Measurements from ENCODE around the gene MAPKAPK2. TPM values are rescaled to one million over a fixed set of nuclear protein-coding genes. Genes with fewer than 3 reads are reported as not detected.

Gene MAPKAPK2
- polyA plus RNA-seq, 1 donor (not counting 4 experiments of a cell fraction or from before 2014, with no cell fraction given): 41.5 TPM

- Histone ChIP-seq H3K9ac (ENCODE audit: control insufficient read depth, extremely low read depth, insufficient read depth, low read length) (peak overlapping the region; percentile 93), H3K27ac (ENCODE audit: control insufficient read depth, insufficient read depth, low read length) (peak overlapping the region; percentile 83), H3K4me2 (ENCODE audit: control insufficient read depth, extremely low read depth, insufficient read depth, low read depth, low read length) (peak overlapping the region; percentile 99), H3K79me2 (ENCODE audit: control insufficient read depth, insufficient read depth, low read length) (peaks cover 63% of the 10 kb centered on the region), H3K9me3 (ENCODE audit: control insufficient read depth, low read depth, low read length) (no peaks in the 10 kb centered on the region), H3K36me3 (ENCODE audit: control insufficient read depth in 2 of 2, extremely low read depth in 1 of 2, insufficient read depth in 2 of 2, low read length in 2 of 2) (peaks cover 0 to 2% of the 10 kb centered on the region in 2 experiments), H2AFZ (ENCODE audit: control insufficient read depth, low read length) (peak overlapping the region; percentile 20), H3K27me3 (ENCODE audit: control insufficient read depth, extremely low read depth, insufficient read depth, low read length) (peaks cover 10% of the 10 kb centered on the region), H3K4me3 (ENCODE audit: control insufficient read depth in 2 of 3, extremely low read depth in 1 of 3, insufficient read depth in 2 of 3, low read depth in 1 of 3, low read length in 3 of 3) (peak overlapping the region; percentile 75 to 90 (median 84)), H3K4me1 (ENCODE audit: control insufficient read depth, extremely low read depth, insufficient read depth, low read length) (peaks cover 29% of the 10 kb centered on the region), H4K20me1 (ENCODE audit: control insufficient read depth, extremely low read depth, insufficient read depth, low read length) (peaks cover 43% of the 10 kb centered on the region), H3K9me1 (ENCODE audit: control insufficient read depth, extremely low read depth, insufficient read depth, low read length) (peaks cover 12% of the 10 kb centered on the region)
- FAIRE-seq (no peak), DNase-seq (ENCODE audit: low read depth, low spot score) (no peak)
- TF ChIP-seq CTCF (optimal IDR thresholded peaks at IDR 0.05 in 1 of 3, IDR thresholded peaks at IDR 0.05 in 1 of 3, conservative IDR thresholded peaks at IDR 0.05 in 1 of 3; ENCODE audit: extremely low read depth in 1 of 3, insufficient read depth in 2 of 3, low read length in 3 of 3): no peak
- no peak for TF ChIP-seq EZH2 (IDR thresholded peaks at IDR 0.05; ENCODE audit: low read length)
- dilution Hi-C loops (cut with MboI; ENCODE audit: extremely low pct_ligation_motif_present, low sequenced_read_pairs): no loop called here
These were observed 2.0 kb downstream of the MAPKAPK2 start for GRCh38 chr1:206686478-206687249.

GRCh38 chr1:206687251-206687914, 2.7 kb downstream of the MAPKAPK2 start:
- DNase-seq (ENCODE audit: low read depth, low spot score): no peak
- no peak for FAIRE-seq
- Histone ChIP-seq H3K4me1 (ENCODE audit: control insufficient read depth, extremely low read depth, insufficient read depth, low read length) (peaks cover 29% of the 10 kb centered on the region), H3K79me2 (ENCODE audit: control insufficient read depth, insufficient read depth, low read length) (peaks cover 70% of the 10 kb centered on the region), H2AFZ (ENCODE audit: control insufficient read depth, low read length) (no peak overlapping the region), H3K27me3 (ENCODE audit: control insufficient read depth, extremely low read depth, insufficient read depth, low read length) (peaks cover 10% of the 10 kb centered on the region), H3K9me1 (ENCODE audit: control insufficient read depth, extremely low read depth, insufficient read depth, low read length) (peaks cover 13% of the 10 kb centered on the region), H3K9me3 (ENCODE audit: control insufficient read depth, low read depth, low read length) (no peaks in the 10 kb centered on the region), H3K36me3 (ENCODE audit: control insufficient read depth in 2 of 2, extremely low read depth in 1 of 2, insufficient read depth in 2 of 2, low read length in 2 of 2) (peaks cover under 1 to 2% of the 10 kb centered on the region in 2 experiments), H3K4me2 (ENCODE audit: control insufficient read depth, extremely low read depth, insufficient read depth, low read depth, low read length) (peak overlapping the region; percentile 99), H4K20me1 (ENCODE audit: control insufficient read depth, extremely low read depth, insufficient read depth, low read length) (peaks cover 49% of the 10 kb centered on the region), H3K27ac (ENCODE audit: control insufficient read depth, insufficient read depth, low read length) (no peak overlapping the region), H3K9ac (ENCODE audit: control insufficient read depth, extremely low read depth, insufficient read depth, low read length) (peak overlapping the region; percentile 93), H3K4me3 (ENCODE audit: control insufficient read depth in 2 of 3, extremely low read depth in 1 of 3, insufficient read depth in 2 of 3, low read depth in 1 of 3, low read length in 3 of 3) (peak overlapping the region in 1 of 3 experiments; percentile 84)
- dilution Hi-C loops (cut with MboI; ENCODE audit: extremely low pct_ligation_motif_present, low sequenced_read_pairs): no loop called here
- no peak for TF ChIP-seq EZH2 (IDR thresholded peaks at IDR 0.05; ENCODE audit: low read length)
- TF ChIP-seq CTCF (optimal IDR thresholded peaks at IDR 0.05 in 1 of 3, IDR thresholded peaks at IDR 0.05 in 1 of 3, conservative IDR thresholded peaks at IDR 0.05 in 1 of 3; ENCODE audit: extremely low read depth in 1 of 3, insufficient read depth in 2 of 3, low read length in 3 of 3): no peak
